GM12878 (cell line): Measurements from ENCODE around the gene HTR2B.

Source experiments
- POLR2AphosphoS2 ChIP-seq: IDR thresholded peaks from 2 replicates; pipeline ENCODE4 v1.6.1; 2011; ENCODE audit warnings: low read depth, mild to moderate bottlenecking, low read length, improper control_type of control experiment, moderate library complexity
- RFX5 ChIP-seq: IDR thresholded peaks from 2 replicates; pipeline ENCODE4 v1.6.1; 2011; ENCODE audit warnings: low read depth, low read length, improper control_type of control experiment
- ZBTB33 ChIP-seq: fragments of 450-650 bp; IDR thresholded peaks from 2 replicates; pipeline ENCODE4 v1.6.1; 2017; ENCODE audit warnings: mild to moderate bottlenecking

GRCh38 chr2:231159306-231159705 lies 34.5 kb upstream of the HTR2B start:
- no peak for TF ChIP-seq RFX5
- TF ChIP-seq ZBTB33, result no peak
- TF ChIP-seq POLR2AphosphoS2, result no peak
